H54 (cell line): ENCODE data around the gene A2M.
"Not testable (repeated sequence)": the region's sequence is repeated elsewhere in the genome, so short reads cannot be mapped to it uniquely, and the experiment has no call there.

Source experiments
- DNase-seq: peaks from one replicate; pipeline ENCODE4 v3.0.0; 2011; ENCODE audit warnings: low spot score, mixed read lengths; ENCODE audit not compliant: insufficient read length
- FAIRE-seq: peaks from 3 replicates; lab custom pipeline; 2011; peaks lifted over from hg19 to GRCh38; lab: Jason Lieb, UNC
- POLR2A ChIP-seq: IDR thresholded peaks from 2 replicates; pipeline ENCODE4 v1.6.1; 2011; ENCODE audit warnings: low read depth, mild to moderate bottlenecking, low read length

A2M gene

DNA sequence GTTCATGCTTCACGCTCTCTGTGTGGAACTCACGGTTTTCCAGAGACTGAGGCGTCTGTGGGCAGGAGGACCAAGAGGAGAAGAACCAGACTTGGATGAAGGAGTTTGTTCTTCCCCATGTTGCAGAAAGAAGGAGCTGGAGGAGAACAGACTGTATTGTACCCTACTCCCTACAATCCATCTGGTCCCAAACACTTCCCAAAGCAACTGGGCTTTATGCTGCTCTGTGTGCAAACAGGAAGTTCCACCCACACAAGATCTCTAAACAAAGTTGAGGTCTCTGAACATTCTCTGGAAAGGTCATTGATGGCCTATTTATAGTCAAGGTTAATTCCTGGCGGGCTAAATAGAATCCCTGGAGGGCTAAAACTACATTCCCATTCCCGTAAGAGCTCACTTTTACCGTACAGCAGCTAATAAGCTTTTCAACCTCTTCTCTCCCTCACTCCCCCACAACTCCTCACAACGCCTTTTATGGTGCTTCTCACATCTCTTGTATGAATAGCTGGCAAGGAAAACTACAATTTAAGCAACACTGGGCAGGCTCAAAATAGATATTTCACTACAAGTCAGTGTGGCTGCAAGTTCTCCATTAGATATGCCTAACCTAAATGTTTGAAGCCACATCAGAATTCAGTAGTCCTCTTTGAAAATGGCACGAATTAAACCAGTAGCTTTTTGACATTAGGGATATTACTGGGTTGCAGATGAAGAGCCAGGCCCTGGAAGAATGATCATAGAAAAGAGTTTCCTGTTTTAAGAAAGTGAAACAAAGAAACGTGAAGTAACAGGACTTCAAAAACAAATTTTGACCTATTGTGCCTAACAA is at the start of gene A2M:
A2M (minus strand) TSS at position 189 of the 829 bp plus-strand sequence; CDS start at position 119, 70 bp downstream.
- FAIRE-seq (no peak), DNase-seq (no peak)
- no peak for TF ChIP-seq POLR2A

DNA sequence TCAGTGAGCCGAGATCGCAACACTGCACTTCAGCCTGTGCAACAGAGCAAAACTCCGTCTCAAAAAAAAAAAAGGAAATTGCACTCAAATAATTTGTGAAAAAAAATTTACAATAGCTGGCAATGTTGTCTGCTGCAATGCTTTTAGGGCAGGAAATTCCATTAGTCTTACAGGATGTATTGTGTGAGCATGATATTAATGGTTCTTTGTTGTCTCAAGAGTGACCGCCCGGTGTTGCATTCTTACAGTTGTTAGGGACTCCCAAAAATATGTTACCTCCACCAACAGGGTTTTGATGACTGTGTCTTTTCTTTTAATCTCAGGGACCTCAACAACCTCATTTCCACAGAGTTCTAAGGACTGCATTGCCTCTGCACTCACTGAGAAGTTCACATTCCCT is 47.7 kb upstream of the A2M start:
- FAIRE-seq (no peak), DNase-seq (no peak)
- TF ChIP-seq POLR2A, result no peak

GRCh38 chr12:9156119-9156518 is 40.4 kb upstream of the A2M start:
- no peak for TF ChIP-seq POLR2A
- FAIRE-seq, result no peak
- DNase-seq, result no peak

DNA sequence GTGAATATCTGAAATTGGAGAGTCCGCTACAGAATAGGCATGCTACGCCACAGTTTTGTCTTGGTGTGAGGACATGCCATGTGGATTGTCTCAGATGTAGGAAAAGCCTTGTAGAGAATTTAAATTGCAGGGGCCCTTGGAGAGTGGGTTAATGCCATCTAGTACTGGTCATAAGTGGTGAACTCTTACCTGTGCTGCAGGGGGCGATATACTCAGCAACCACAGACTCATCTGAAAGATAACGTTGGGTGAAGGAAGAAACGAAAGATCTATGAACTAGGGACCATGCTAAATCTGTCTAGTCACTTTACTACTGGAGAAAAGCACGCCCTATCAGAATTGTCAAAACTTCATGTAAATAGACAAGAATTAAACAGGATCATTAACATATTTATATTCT is 33.7 kb upstream of the A2M start:
- no peak for FAIRE-seq
- no peak for TF ChIP-seq POLR2A
- no peak for DNase-seq

- FAIRE-seq (no peak), DNase-seq (no peak)
- no peak for TF ChIP-seq POLR2A
Measured at GRCh38 chr12:9148926-9149325, 33.2 kb upstream of the A2M start.

- DNase-seq (no peak), FAIRE-seq (no peak)
- no peak for TF ChIP-seq POLR2A
Measured at GRCh38 chr12:9147461-9147860, 31.7 kb upstream of the A2M start.

- FAIRE-seq (no peak), DNase-seq (no peak)
- TF ChIP-seq POLR2A, result no peak
Measured at GRCh38 chr12:9144730-9145106, 29.0 kb upstream of the A2M start.

DNA sequence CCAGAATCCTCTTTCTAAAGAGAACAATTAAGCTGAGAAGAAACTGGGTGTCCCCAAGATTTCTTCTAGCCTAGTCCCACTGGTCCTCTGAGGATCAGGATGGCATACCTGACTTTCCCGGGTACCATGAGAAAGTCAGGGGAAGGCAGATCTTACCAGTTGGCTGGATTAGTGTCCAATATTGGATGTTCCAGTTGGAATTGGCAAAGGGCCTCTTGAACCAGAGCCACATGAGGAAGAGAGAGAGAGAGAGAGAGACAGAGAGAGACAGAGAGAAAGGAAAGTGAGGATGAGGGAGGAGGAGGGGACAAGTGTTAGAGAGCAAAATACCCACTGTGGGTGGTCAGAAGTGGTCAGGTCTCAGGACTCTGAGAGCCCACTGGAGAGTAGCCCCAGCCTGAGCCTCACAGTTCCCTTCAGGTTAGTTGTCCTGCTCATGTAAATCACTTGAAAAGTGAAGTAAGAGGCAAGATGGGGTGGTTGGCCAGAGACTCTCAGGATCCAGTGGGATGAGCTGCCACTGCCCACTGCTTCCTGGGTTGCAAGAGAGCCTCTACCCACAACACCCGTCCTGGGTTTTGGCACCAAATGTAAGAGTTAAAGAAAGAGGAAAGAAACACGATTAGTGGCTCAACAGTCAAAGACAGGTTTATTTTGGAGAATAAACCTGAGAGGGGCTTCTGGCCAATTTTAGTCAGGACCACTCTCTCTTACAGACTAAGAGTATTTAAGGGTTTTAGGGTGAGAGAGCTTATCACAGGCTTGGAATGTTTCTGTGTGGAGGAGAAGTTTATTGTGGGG is 28.4 kb upstream of the A2M start:
- no peak for FAIRE-seq
- TF ChIP-seq POLR2A, result no peak
- DNase-seq, result no peak

DNA sequence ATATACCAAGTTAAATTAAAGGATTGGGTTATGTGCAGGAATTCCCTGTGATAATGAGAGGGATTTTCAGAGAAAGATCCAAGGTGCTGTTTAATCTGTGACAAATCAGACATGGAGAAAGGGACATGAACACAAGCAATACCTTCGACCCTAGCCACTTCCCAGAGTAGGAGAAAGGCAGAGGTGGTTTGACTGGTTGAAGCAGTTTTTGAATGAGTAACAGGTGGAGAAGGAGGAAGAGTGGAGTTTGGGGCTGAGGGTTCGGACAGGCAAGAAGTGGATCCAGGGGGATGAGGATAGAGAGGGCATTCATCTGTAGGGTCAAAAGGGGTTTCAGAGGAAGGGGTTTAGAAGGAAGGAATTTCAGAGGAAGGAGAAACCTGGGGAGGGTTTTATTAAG is 27.4 kb upstream of the A2M start:
- FAIRE-seq (no peak), DNase-seq (no peak)
- no peak for TF ChIP-seq POLR2A

DNA sequence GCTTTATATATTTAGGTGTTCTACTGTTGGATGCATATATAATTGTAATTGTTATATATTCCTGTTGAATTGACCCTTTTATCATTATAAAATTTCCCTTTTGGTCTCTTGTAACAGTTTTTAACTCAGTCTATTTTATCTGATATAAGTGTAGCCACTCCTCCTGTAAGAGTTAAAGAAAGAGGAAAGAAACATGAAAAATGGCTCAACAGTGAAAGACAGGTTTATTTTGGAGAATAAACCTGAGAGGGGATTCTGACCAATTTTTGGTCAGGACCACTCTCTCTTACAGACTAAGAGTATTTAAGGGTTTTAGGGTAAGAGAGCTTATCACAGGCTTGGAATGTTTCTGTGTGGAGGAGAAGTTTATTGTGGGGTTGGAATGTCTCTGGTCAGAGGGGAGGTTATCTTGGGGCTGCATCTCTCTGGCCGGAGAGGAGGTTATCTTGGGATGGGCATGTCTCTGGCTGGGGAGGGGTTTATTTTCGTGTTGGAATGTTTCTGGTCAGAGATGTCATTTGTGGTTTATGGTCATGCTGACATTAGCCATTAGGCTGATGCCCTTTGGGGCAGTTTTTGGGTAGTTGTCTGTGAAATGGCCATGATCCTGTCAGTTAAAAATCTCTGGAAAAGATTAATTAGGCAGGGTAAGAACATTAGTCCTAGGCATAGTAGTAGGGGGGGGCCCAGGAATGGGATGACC is 24.0 kb upstream of the A2M start:
- not testable (repeated sequence) for DNase-seq, FAIRE-seq

DNA sequence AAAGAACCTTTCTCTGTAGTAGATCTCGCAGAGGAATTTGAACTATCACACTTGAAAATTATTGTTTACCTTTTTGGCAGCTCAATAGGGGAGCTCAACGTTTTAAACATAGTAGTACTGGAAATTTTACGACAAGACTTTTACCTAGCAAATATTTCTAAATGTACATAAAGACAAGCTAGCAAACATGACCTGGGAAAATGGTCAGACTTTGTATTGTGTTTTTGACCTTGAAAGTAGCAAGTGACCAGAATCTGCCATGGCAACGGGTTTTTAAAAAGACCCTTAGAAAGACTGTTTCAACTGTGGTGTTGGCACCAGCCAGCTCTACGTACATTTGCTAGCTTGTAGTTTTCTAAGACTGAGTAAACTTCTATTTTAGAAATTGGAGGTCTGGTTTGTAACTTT is 20.2 kb upstream of the A2M start:
- DNase-seq, result no peak
- no peak for TF ChIP-seq POLR2A
- FAIRE-seq, result no peak

DNA sequence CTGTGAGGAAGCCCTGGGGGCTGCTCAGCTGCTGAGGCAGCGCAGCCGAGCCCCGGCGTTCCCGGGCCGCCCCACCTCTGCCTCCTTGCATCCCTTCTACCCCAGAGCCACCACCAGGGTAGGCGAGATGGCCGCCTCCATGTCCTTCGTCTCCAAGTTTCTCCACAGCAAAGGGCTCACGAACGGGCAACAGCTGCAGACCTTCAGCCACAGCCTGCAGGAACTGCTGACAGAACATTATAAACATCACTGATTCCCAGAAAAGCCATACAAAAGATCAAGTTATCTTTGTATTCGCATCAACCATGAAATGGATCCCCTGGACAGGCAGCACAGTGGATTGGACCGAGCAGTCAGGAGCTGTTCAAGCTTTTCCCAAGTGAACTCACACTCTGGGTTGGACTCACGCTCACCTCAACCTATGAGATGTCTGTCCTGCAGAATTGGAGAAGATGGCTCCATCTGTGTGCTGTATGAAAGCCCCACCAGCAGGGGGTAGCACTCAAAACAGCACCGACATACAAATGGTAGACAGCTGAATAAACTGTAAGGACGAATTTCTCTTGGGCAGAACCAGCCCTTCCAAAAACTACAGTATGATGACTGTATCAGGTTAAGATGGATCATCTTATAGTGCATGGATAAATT is 19.4 kb upstream of the A2M start:
- DNase-seq, result no peak
- FAIRE-seq, result no peak
- TF ChIP-seq POLR2A, result no peak

GRCh38 chr12:9133216-9133916 is 17.6 kb upstream of the A2M start:
- DNase-seq, result no peak
- no peak for TF ChIP-seq POLR2A
- no peak for FAIRE-seq

GRCh38 chr12:9132008-9132535 is 16.4 kb upstream of the A2M start:
- TF ChIP-seq POLR2A, result no peak
- FAIRE-seq, result no peak

More at GRCh38 chr12:9132008-9132535, 16.4 kb upstream of the A2M start:
- no peak for DNase-seq
